Measurements from ENCODE around the gene MBTD1.

GRCh38 chr17:51161541-51161940 lies 98.3 kb downstream of the MBTD1 start:
- TF ChIP-seq CTCF (conservative IDR thresholded peaks at IDR 0.05 in 1 of 2, IDR thresholded peaks at IDR 0.05 in 1 of 2; ENCODE audit: extremely low read depth in 1 of 2, insufficient read depth in 1 of 2, low read depth in 1 of 2, low read length in 2 of 2) (no peak), EZH2 (IDR thresholded peaks at IDR 0.05; ENCODE audit: borderline replicate concordance, low read length) (no peak)
